NB4 (cell line): ENCODE results near the gene RPA4.

Experiments
- CTCF ChIP-seq: IDR thresholded peaks from one replicate; pipeline ENCODE4 v1.5.1; 2012; ENCODE audit warnings: low read depth, low read length
- MAX ChIP-seq: IDR thresholded peaks from 2 replicates; pipeline ENCODE4 v1.6.1; 2011; ENCODE audit warnings: low read depth, low read length
- MYC ChIP-seq: IDR thresholded peaks from 2 replicates; pipeline ENCODE4 v1.6.1; 2011; ENCODE audit warnings: low read depth, low read length
- POLR2A ChIP-seq: IDR thresholded peaks from 2 replicates; pipeline ENCODE4 v1.6.1; 2011; ENCODE audit warnings: mild to moderate bottlenecking; ENCODE audit not compliant: insufficient read length; ENCODE audit errors: extremely low read depth

GRCh38 chrX:96861661-96862060 lies 22.0 kb upstream of the RPA4 start:
- TF ChIP-seq CTCF (no peak), MYC (no peak), POLR2A (no peak), MAX (no peak)
